Measurements from ENCODE around the gene PTPN2. TPM values are rescaled to one million over a fixed set of nuclear protein-coding genes. Genes with fewer than 3 reads are reported as not detected.
"Not testable (repeated sequence)": the region's sequence is repeated elsewhere in the genome, so short reads cannot be mapped to it uniquely, and the experiment has no call there.

Gene PTPN2
- total RNA-seq, 1 donor from 2014 or later, result 23.9 TPM

- Mint-ChIP-seq H3K9me3 (ENCODE audit: unreplicated experiment) (no peaks in the 10 kb centered on the region), H3K4me1 (ENCODE audit: unreplicated experiment) (peaks cover 15% of the 10 kb centered on the region), H3K27me3 (ENCODE audit: unreplicated experiment) (peaks cover 3% of the 10 kb centered on the region), H3K36me3 (ENCODE audit: low read depth, unreplicated experiment) (no peaks in the 10 kb centered on the region), H3K4me3 (ENCODE audit: unreplicated experiment) (no peak overlapping the region), H3K27ac (ENCODE audit: unreplicated experiment) (no peak overlapping the region)
- TF ChIP-seq CTCF (IDR thresholded peaks at IDR 0.05; ENCODE audit: unreplicated experiment), result no peak
- DNase-seq (ENCODE audit: low spot score), result no peak
Observed at GRCh38 chr18:12906773-12907172, 22.7 kb upstream of the PTPN2 start.

GRCh38 chr18:12906119-12906518 lies 22.1 kb upstream of the PTPN2 start:
- H3K9me3 Mint-ChIP-seq (ENCODE audit: unreplicated experiment), result no peaks in the 10 kb centered on the region
- no peak overlapping the region for H3K4me3 Mint-ChIP-seq (ENCODE audit: unreplicated experiment)
- H3K4me1 Mint-ChIP-seq (ENCODE audit: unreplicated experiment), result peaks cover 15% of the 10 kb centered on the region
- peaks cover 3% of the 10 kb centered on the region for H3K27me3 Mint-ChIP-seq (ENCODE audit: unreplicated experiment)
- no peak for DNase-seq (ENCODE audit: low spot score)
- H3K27ac Mint-ChIP-seq (ENCODE audit: unreplicated experiment), result no peak overlapping the region
- no peaks in the 10 kb centered on the region for H3K36me3 Mint-ChIP-seq (ENCODE audit: low read depth, unreplicated experiment)
- TF ChIP-seq CTCF (IDR thresholded peaks at IDR 0.05; ENCODE audit: unreplicated experiment), result no peak

- Mint-ChIP-seq H3K36me3 (ENCODE audit: low read depth, unreplicated experiment) (no peaks in the 10 kb centered on the region), H3K4me1 (ENCODE audit: unreplicated experiment) (peaks cover 15% of the 10 kb centered on the region), H3K27me3 (ENCODE audit: unreplicated experiment) (peaks cover 3% of the 10 kb centered on the region), H3K9me3 (ENCODE audit: unreplicated experiment) (no peaks in the 10 kb centered on the region), H3K27ac (ENCODE audit: unreplicated experiment) (no peak overlapping the region), H3K4me3 (ENCODE audit: unreplicated experiment) (no peak overlapping the region)
- TF ChIP-seq CTCF (IDR thresholded peaks at IDR 0.05; ENCODE audit: unreplicated experiment), result no peak
- DNase-seq (ENCODE audit: low spot score), result no peak
Observed at GRCh38 chr18:12904012-12904516, 20.0 kb upstream of the PTPN2 start.

- not testable (repeated sequence) for H3K27me3 Mint-ChIP-seq (ENCODE audit: unreplicated experiment); H3K4me3 Mint-ChIP-seq (ENCODE audit: unreplicated experiment); H3K9me3 Mint-ChIP-seq (ENCODE audit: unreplicated experiment); H3K27ac Mint-ChIP-seq (ENCODE audit: unreplicated experiment); H3K36me3 Mint-ChIP-seq (ENCODE audit: low read depth, unreplicated experiment); H3K4me1 Mint-ChIP-seq (ENCODE audit: unreplicated experiment); DNase-seq (ENCODE audit: low spot score)
Observed at GRCh38 chr18:12901208-12901607, 17.2 kb upstream of the PTPN2 start.

- H3K4me1 Mint-ChIP-seq (ENCODE audit: unreplicated experiment); DNase-seq (ENCODE audit: low spot score); H3K27me3 Mint-ChIP-seq (ENCODE audit: unreplicated experiment); H3K9me3 Mint-ChIP-seq (ENCODE audit: unreplicated experiment); H3K4me3 Mint-ChIP-seq (ENCODE audit: unreplicated experiment); H3K27ac Mint-ChIP-seq (ENCODE audit: unreplicated experiment); H3K36me3 Mint-ChIP-seq (ENCODE audit: low read depth, unreplicated experiment): not testable (repeated sequence)
Observed at GRCh38 chr18:12896784-12897333, 12.8 kb upstream of the PTPN2 start.

- H3K4me3 Mint-ChIP-seq (ENCODE audit: unreplicated experiment), result no peak overlapping the region
- H3K9me3 Mint-ChIP-seq (ENCODE audit: unreplicated experiment), result no peaks in the 10 kb centered on the region
- no peaks in the 10 kb centered on the region for H3K4me1 Mint-ChIP-seq (ENCODE audit: unreplicated experiment)
- H3K36me3 Mint-ChIP-seq (ENCODE audit: low read depth, unreplicated experiment), result no peaks in the 10 kb centered on the region
- H3K27ac Mint-ChIP-seq (ENCODE audit: unreplicated experiment), result no peak overlapping the region
- peaks cover 2% of the 10 kb centered on the region for H3K27me3 Mint-ChIP-seq (ENCODE audit: unreplicated experiment)
- no peak for DNase-seq (ENCODE audit: low spot score)
- TF ChIP-seq CTCF (IDR thresholded peaks at IDR 0.05; ENCODE audit: unreplicated experiment), result no peak
Observed at GRCh38 chr18:12895626-12896025, 11.6 kb upstream of the PTPN2 start.

All from endothelial cell (in vitro differentiated cells).